HPDE6-E6E7 (cell line): ENCODE data around the gene PAK2.
"Not testable (repeated sequence)": the region's sequence is repeated elsewhere in the genome, so short reads cannot be mapped to it uniquely, and the experiment has no call there.

Experiments
- DNase-seq: peaks from one replicate; pipeline ENCODE4 v3.0.0; 2011; ENCODE audit warnings: missing footprints; ENCODE audit errors: extremely low spot score

PAK2 gene

GRCh38 chr3:196736670-196737374 is 2.8 kb upstream of the PAK2 start:
- no peak for DNase-seq

DNA sequence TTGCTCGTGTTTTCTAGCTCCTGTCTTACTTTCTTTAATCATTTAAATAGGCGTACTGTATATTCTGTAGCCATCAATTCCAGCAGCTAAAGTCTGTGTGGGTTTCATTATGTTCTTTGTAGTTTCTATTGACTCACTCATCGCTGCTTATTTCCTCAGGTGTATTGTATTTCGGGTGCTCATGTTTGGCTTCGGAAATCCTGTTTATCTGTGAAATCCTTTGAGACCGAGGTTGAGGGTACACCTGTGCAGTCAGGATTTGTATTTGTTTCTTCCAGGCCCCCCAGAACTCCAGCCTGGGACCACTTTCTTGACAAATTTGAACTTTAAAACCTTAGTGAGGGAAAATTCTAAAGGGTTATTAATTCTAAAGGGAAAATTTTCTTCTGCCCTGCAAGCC is 2.0 kb upstream of the PAK2 start:
- DNase-seq = no peak

DNA sequence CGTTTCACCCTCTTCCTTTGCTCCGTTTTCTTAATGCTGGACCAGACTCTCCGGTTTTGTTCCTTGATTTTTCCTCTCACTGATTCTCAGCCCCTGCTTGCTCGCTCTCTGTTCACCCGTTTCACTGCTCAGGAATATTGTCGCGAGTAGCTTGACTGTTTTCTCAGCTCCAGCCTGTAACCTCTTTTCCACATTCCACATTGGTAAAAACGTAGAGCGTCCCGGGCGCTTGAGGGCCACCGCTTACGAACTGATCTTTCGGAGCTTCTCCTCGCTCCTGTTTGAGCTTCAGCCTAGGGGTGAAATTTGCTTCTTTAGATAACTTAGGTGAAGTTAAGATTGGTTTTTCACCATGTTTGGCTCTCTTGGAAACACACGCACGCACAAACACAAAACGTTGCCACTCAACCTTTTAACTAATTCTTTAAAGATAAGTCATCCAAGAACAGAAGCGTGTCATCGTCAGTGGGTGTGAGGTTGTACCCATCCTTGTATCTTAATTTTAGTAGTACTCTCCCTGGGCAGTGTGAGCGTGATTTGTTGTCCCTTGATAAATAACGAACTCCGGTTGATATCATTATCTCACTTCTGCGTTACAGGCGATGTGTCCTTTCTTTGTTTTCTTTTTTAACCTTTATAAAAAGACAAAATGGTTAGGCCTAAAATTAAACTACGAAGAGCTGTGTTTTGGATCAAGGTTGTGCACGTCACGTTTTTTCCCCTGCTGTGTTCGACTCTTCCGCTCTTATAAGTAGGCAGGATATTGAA is 1.0 kb downstream of the PAK2 start:
- DNase-seq = no peak

- DNase-seq = no peak
Measured at GRCh38 chr3:196741249-196741889, 1.7 kb downstream of the PAK2 start.

GRCh38 chr3:196743569-196743968 is 3.9 kb downstream of the PAK2 start:
- not testable (repeated sequence) for DNase-seq

- no peak for DNase-seq
Measured at GRCh38 chr3:196749125-196749524, 9.5 kb downstream of the PAK2 start.

- no peak for DNase-seq
Measured at GRCh38 chr3:196753201-196753600, 13.5 kb downstream of the PAK2 start.

GRCh38 chr3:196754091-196754981 is 14.7 kb downstream of the PAK2 start:
- no peak for DNase-seq

- no peak for DNase-seq
Measured at GRCh38 chr3:196756732-196757131, 17.1 kb downstream of the PAK2 start.

DNA sequence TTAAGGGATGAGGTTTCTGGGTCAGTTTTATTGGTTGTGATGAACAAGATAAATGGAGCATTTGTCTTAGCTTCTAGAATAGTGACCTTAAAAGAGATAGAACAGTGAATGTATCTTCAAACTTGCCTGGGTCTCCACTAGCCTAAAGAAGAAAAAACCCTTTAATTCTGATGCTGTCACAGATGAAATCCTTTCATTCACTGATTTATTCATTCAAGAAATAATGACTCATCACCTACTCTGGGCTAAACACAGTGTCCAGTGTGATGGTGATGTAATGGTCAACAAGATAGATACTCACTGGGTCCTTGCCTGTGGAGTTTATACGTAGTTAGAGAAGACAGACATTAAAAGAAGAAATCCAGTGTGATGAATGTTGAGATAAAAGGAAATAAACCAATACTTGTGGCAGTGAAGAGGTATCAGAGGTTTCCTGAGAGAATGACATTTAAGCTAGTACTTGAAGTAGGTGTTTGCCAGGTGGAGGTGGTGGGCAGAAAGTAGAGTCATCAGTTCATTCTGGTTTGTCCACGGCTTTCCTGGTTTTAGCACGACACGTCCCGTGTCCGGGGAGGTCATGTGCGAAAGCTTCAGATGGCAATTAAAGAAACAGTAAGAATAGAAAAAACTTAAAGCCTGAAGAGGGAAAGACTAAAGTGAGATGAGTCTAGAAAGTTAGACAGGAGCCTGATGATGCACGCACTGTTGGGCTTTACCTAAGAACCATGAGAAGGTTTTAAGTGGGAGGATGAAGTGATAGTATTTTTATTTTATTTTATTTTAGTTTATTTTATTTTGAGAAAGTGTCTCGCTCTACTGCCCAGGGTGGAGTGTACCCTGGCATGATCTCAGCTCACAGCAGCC is 18.5 kb downstream of the PAK2 start:
- DNase-seq = no peak

DNA sequence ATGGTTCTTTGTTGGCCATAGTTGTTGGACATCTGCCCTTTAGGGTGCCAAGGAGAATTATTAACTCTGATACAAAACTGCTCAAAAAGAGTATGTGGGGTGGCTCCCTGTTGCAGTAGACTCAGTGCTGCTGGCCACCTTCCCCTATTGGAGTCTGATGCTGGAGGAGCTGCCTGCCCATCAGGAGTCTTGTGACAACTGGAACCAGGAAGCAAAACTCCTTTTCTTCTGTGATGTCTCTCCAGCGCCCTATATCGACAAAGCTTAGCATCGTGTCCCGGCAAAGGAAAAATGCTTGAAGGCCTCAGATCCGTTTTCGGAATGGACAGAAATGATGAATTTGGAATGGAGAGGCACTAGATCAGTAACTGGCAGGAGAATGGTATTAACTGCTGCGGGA is 23.5 kb downstream of the PAK2 start:
- no peak for DNase-seq

GRCh38 chr3:196765454-196765853 is 25.8 kb downstream of the PAK2 start:
- DNase-seq = no peak

DNA sequence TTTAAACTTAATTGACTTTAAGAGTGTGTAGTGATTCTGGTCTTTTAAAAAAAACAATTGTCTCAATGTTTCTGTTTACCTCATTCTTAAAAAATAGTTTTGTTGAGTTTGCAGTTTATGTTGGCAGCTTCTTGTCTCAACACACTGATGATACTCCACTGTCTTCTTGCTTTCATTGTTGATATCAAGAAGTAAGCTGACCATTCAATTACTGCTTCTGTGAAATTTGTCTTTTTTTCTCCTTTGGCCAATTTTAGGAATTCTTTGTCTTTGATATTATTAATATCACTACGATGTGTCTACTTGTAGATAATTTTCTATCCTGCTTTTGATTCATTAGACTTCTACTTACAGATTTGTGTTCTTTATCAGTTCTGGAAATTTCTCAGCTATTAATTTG is 31.4 kb downstream of the PAK2 start:
- no peak for DNase-seq

GRCh38 chr3:196772102-196772501 is 32.4 kb downstream of the PAK2 start:
- no peak for DNase-seq

DNA sequence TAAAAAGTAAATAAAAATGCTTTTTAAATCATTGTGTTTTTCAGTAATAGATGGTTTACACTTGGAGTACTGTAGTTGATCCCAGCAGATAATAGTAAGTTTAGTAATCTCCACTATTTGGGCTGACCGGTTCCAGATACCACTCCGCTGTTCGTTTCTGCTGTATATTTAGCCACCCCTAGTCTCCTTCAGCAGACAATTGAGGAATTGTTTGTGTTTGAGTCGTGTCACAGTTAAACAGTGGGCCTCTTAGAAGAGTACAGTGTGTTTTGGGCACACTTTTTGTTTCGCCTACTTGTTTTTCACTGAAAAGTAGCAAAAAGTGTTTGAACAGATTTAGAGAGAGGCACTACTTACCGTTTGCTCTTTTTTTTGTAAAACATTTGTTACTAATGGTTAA is 33.2 kb downstream of the PAK2 start:
- no peak for DNase-seq

- DNase-seq = no peak
Measured at GRCh38 chr3:196774191-196774820, 34.6 kb downstream of the PAK2 start.

- DNase-seq = no peak
Measured at GRCh38 chr3:196774848-196775422, 35.3 kb downstream of the PAK2 start.

GRCh38 chr3:196775938-196776337 is 36.3 kb downstream of the PAK2 start:
- no peak for DNase-seq

- DNase-seq = no peak
Measured at GRCh38 chr3:196777836-196778235, 38.2 kb downstream of the PAK2 start.

GRCh38 chr3:196778755-196779154 is 39.1 kb downstream of the PAK2 start:
- no peak for DNase-seq
